ENCODE data around the gene ST7. TPM values are rescaled to one million over a fixed set of nuclear protein-coding genes. Genes with fewer than 3 reads are reported as not detected.
A peak's percentile ranks its signal among the peaks of the same experiment; 100 is the strongest.
"Not testable (repeated sequence)": the region's sequence is repeated elsewhere in the genome, so short reads cannot be mapped to it uniquely, and the experiment has no call there.

Gene ST7
- total RNA-seq, 4 donors from 2014 or later: 23.7 to 29.5 (median 25.5) TPM

DNA sequence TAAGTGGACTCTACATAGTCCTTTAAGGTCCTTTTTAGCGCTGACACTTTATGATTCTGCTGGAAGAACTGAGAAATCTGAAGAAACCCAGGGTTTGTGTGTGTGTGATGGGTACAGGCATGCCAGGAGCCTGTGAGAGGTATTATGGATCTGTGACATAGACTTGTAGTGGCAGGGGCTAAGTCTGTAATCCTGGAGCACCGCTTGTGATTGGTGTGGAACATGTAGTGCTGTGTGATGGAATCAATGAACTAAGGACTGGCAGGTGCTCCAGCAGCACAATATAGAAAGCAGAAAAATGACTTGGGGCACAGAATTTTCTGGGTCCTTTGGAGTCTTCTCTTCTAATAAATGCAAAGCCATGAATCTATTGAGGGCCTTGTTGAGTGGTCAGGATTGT lies 163.9 kb downstream of the ST7 start:
- DNase-seq (ENCODE audit: low spot score): no peak
- no peak for ATAC-seq (ENCODE audit: low FRiP score)
- TF ChIP-seq, protein P1, sequence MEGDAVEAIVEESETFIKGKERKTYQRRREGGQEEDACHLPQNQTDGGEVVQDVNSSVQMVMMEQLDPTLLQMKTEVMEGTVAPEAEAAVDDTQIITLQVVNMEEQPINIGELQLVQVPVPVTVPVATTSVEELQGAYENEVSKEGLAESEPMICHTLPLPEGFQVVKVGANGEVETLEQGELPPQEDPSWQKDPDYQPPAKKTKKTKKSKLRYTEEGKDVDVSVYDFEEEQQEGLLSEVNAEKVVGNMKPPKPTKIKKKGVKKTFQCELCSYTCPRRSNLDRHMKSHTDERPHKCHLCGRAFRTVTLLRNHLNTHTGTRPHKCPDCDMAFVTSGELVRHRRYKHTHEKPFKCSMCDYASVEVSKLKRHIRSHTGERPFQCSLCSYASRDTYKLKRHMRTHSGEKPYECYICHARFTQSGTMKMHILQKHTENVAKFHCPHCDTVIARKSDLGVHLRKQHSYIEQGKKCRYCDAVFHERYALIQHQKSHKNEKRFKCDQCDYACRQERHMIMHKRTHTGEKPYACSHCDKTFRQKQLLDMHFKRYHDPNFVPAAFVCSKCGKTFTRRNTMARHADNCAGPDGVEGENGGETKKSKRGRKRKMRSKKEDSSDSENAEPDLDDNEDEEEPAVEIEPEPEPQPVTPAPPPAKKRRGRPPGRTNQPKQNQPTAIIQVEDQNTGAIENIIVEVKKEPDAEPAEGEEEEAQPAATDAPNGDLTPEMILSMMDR (IDR thresholded peaks at IDR 0.05): no peak

DNA sequence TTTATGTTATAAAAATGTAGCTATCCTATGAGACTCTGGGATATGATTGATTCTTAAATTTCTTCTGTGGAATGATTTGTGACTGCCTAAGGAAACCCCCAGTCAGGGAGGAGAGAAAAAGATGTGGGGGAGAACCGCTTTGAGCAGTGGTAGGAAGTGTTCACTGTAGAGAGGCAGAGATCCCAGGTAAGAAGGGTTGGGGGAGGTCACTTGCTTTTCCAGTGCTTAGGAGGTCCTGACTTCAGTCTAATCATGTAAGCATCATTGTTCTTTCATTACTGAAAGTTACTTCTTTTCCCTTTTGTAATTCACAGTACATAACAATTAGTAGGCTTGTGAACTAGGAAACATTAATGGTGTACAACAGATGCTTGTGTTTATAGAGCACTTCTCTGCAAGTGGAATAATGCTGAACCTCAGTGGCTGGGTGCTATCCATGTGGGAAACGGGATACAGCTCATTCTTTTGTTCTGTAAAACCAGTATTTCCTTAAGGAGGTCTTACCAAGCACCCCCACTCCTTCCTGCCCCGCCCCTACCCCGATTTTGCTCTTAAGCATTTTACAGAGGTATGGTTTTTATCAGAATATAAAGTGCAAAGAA lies 165.4 kb downstream of the ST7 start:
- TF ChIP-seq, protein P1 (IDR thresholded peaks at IDR 0.05): no peak
- DNase-seq (ENCODE audit: low spot score) (no peak), ATAC-seq (ENCODE audit: low FRiP score) (no peak)

DNA sequence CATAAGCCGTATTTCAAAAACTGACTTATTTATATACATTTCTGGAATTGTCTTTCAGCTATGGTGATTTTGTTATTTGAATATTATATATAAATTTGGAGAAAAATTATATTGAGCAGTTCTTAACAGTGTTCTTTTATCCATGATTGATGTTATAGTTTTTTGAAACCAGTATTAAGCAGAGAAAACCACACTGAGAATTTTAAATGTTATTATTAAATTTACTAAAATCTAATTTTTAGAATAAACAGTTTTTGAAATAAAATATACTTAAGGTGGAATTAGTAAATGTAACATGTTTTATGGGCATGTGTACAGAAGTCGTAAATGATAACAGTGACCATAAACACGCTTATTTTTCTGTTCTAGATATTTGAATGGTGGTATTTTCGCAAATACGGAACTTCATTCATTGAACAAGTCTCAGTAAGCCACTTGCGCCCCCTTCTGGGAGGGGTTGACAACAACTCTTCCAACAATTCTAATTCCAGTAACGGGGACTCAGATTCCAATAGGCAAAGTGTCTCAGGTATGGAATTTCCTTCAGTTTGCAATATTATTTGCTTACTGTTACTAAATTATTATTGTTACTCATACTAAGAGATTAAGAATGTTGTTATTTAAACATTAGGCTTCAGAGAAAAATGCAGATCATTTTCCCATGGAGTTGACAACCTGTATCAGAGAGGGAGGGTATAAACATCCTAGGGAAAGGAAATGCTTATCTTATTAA lies 166.1 kb downstream of the ST7 start:
- ATAC-seq (ENCODE audit: low FRiP score): no peak
- DNase-seq (ENCODE audit: low spot score): peak; percentile 82
- TF ChIP-seq, protein P1 (IDR thresholded peaks at IDR 0.05): peak in 2 of 3 donors; percentile 49 to 56

DNA sequence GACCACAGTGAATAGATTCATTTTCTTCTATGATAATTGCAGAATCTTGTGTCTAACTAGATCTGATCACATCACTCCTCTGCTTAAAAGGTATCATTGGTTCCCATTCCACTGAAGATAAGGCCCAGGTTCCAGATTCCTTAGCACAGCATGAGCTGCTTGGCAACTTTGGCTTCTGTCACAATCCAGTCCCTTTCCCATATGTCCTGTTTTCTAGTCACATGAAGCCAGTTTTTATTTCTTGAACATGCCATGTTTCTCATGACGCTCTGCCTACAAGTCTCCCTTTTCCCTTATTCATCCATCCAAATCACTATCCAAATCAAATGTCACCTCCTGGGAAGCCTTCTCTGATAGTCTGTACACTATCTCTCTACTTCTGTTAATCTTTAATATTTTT lies 167.0 kb downstream of the ST7 start:
- DNase-seq (ENCODE audit: low spot score); ATAC-seq (ENCODE audit: low FRiP score): not testable (repeated sequence)

DNA sequence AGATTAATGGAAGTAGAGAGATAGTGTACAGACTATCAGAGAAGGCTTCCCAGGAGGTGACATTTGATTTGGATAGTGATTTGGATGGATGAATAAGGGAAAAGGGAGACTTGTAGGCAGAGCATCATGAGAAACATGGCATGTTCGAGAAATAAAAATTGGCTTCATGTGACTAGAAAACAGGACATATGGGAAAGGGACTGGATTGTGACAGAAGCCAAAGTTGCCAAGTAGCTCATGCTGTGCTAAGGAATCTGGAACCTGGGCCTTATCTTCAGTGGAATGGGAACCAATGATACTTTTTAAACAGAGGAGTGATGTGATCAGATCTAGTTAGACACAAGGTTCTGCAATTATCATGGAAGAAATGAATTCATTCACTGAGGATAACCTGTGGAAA lies 168.7 kb downstream of the ST7 start:
- DNase-seq (ENCODE audit: low spot score); ATAC-seq (ENCODE audit: low FRiP score): not testable (repeated sequence)

DNA sequence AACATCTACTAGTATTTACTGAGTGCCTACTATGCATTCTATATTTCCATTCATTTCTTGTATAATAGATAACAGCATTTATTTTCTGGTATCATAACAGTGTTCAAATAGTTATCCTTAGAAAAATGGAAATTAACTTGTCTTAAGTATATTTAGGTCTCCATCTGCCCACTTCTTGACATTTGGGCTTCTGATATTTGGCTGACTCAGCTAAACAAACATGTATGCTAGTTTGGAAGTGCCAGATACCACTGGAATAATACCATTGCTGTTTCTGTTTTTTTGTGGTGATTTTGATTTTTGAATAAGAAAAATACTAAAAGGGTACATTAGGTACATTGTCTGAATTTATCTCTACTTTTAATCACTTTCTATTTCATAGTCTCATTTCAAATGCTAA lies 169.2 kb downstream of the ST7 start:
- no peak for ATAC-seq (ENCODE audit: low FRiP score)
- TF ChIP-seq, protein P1 (IDR thresholded peaks at IDR 0.05): no peak
- no peak for DNase-seq (ENCODE audit: low spot score)

DNA sequence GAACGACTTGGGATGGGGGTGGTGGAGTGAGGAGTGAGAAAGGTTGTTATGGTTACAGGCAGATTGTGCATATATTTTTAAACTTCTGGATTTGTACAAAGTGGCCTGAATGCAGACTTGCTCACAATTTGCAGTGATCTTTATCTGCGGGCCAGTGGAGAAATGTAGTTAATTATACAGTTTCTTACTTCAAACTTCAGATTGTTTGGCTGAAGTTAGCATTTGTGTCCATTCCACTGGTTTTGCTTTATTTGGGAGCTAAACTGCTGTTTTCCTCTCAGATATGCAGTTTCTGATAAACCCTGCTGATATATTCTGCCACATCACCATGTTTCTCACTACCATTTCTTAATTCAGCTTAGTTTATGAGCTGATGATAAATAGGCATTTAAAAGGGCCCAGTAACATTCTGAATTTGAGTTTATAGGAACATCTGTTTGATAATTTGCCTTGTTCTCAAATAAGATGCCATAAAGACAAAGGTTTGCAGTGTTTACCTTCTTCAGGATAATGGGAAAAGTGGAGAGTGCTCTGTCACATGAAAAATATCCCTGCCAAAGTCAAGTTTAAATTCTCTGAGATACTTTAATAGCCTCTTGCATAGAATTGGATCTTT lies 170.1 kb downstream of the ST7 start:
- DNase-seq (ENCODE audit: low spot score): no peak
- TF ChIP-seq, protein P1 (IDR thresholded peaks at IDR 0.05): no peak
- no peak for ATAC-seq (ENCODE audit: low FRiP score)

Data from omental fat pad (tissue), 4 donors.